HG03139 (cell line): ENCODE results near the gene SLC25A23.

Experiments used
- ATAC-seq: cut with Tn5 transposase; IDR thresholded peaks from one replicate; pipeline ENCODE4 v1.9.1; 2021; ENCODE audit not compliant: unreplicated experiment

The SLC25A23 gene

DNA sequence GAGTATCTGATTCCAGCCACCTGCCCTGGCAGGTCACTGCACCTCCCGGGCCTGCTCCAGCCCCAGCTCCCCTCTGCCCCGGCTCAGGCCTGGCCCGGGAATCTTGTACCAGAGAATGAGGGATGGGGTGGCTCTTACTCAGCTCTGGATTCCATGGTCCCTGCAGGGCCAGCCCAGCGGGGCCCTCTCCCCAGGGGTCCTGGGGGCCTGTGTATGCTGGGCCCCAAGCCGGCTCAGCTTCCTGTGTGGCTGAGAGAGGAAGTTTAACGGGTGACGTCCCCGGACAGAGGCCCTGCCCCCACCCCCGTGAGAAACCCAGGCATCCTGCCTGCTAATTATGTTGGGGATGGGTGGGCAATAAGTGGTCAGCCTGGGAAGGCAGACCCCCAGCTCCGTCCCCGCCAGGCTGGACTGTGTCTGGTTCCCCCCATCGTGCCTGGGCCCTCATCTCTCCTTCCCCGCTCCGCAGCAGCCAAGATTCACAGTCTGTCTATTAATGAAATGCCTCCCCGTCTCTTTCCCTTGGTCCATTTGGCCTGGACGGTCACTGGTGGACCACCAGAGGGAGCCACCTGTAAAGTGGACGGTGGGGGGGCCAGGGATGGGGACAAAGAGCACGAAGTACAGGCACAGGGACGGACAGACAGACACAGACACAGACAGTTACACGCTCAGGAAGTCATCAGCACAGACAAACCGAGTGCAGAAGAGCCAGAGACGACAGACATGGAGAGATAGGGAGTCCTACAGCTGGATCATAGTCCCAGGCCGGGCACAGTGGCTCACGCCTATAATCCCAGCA is 22.1 kb upstream of the SLC25A23 start, which contains the start of gene DENND1C:
DENND1C (minus strand) TSS at position 247 of the 802 bp plus-strand sequence; CDS start at position 155, 92 bp downstream.
- ATAC-seq: peak; percentile 67

DNA sequence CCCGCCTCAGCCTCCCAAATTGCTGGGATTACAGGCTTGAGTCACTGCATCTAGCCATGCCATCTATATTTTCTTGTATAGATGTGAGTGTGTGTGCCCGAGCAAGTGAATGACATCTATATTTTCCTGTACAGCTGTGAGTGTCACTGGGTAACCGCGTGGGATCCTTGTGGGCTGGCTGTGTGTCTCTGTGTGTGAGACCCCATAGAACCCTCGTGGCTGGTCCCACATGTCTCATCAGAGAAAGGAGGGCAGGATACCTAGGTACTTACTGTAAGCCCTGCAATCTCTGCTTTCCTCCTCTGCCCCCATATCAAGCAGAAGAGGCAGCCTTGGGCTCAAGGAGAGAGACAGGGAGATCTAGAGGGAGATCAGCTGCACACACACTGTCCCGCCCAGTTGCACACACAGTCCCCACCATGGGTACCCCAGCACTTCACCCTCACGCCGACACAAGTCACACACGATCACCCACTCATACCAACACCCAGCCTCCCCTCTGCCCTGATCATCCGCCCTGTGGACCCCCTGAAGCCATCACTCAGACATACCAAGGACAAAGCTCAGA is 21.3 kb upstream of the SLC25A23 start:
- ATAC-seq: no peak

DNA sequence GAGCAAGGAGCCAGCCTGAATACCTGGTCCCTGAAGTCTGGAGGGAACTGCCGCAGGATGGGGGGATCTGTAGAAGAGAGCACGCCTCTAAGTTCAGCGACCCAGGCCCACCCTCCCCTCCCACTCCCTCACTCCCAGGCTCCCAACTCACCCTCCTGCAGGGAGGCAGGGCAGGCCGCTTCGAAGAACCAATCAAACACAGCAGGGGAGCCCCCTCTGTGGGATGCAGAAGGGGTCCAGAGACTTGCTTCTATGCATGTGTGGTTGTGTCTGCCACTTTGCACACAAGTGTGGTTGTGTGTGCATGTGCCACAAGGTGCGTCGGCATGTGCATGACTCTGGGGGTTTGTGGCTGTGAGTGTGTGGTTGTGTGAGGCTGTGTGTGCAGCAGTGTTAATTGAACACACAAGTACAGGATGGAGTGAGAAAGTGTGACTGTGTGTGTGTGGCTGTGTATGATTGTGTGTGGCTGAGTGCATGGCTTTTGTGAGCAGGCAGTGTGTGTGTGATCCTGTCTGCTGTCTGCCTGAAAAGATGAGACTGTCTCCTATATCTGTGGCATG is 20.3 kb upstream of the SLC25A23 start:
- ATAC-seq: no peak

DNA sequence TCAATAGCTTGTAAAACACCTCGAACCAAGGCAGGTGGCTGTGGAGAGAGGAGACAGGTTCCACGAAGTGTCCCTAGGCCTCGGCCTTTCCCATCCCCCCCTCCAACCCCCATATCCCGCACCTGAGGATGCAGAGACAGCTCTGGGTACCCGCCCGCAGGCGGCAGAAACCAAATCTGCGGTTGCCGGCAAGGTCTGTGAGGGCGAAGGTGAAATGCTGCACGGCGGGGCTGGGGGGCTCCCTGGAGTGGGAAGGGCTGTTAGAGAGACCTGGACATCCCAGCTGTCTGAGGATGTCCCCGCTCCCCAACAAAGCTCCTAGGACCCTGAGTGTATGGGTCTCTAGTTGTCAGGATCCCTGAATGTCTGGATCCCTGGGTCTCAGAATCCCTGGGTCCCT is 19.2 kb upstream of the SLC25A23 start:
- ATAC-seq: no peak

DNA sequence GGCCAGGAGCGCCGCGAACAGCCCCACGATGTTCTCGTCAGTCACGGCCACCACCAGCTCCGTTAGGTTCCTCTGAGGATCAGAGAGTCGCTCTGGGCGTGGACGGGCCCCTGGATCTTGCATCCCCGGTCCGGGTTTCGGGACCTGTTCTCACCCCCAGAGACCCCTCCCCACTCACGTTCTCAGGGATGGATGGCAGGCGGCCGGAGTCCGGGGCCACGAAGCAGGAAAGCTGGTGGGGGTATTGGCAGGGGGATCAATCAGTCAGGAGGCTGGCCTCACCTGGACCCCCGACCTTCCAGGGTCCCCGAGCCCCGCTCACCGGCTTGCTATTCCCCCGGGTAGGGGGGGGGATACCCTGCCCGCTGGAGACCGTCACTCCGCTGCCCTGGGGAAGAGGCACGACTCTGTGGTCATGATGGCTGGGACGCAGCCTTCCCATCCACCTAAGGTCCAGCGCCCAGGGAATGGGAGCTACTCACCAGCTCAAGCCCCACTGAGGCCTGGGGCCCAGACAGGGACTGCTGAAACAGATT is 17.4 kb upstream of the SLC25A23 start:
- ATAC-seq: no peak

DNA sequence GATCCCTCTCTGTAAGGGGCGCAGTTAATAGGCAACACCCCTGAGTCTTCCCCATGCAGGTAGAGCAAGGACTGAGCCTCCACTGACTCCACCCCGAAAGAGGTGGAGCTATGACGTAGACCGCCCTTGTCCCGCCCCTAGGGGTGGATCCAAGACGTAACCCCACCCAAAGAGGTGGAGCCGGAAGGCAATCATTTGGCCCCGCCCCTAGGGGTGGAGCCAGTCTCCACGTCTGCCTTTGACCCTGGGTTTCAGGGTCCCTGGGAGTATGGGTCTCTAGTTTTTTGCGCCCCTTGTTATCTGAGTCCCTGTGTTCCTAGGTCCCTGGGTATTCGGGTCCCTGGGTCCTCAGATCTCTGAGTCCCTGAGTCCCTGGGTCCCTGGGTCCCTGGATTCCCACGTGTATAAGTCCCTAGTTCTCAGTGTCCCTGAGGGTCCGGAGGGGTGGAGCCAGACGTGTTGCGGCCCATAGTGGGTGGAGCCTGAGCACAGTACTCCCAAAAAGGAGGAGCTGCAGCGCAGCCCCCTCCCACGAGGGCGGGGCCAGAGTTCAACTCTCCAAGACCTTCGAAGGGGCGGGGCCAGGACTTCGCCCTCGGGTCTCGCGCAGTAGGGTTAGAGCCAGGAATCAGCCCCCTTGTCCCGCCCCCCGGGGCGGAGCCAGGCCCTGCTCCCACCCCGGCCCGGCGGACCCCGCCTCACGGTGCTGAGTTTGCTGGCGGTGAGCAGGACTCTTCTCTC is 16.7 kb upstream of the SLC25A23 start:
- no peak for ATAC-seq

DNA sequence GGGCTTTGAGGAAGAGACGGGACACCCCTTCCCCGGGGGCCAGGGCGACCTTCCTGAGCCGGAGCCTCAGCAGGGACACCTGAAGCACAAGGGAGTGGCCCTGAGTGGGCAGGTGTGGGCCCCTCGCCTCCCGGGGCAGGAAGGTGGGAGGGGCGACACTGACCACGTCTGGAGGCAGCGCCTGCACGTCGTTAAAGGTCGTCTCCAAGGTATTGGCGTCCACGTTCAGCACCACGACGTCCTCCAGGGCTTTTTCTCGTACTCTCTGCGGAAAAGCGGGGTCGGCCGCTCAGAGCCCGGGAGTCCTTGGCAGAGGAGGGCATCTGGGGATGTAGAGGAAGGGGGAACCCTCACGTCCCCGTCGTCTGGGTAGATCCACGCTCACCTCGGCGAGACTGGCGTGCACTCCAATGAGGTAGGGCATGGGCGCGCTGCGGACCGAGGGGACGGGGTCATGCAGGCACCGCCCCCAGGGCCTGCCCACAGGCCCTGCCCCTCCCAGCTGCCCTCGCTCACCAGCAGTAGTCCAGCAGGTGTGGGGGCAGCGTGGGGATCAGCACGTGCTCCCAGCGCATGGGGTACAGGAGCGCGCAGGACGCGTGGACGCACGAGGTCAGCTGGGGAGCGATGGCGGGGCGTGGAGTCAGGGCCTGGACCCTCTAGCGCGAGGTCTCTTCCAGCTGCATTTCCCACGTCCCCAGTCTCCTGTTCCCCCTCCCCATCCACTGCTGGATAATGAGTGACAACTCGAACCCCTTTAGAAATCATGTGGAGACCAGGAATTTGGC is 15.9 kb upstream of the SLC25A23 start:
- no peak for ATAC-seq

DNA sequence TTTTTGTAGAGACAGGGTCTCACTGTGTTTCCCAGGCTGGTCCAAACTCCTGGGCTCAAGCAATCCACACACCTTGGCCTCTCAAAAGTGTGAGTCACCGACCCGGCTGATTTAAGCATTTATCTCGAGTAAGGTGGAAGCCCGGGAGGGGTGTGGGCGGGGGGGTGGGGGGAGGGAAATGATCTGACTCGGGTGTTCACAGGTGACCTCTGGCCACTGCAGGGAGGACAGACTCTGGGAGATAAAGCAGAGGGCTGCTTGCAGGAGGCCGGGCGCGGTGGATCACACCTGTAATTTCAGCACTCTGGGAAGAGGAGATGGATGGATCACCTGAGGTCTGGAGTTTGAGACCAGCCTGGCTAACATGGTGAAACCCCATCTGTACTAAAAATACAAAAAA is 14.1 kb upstream of the SLC25A23 start:
- ATAC-seq: no peak

DNA sequence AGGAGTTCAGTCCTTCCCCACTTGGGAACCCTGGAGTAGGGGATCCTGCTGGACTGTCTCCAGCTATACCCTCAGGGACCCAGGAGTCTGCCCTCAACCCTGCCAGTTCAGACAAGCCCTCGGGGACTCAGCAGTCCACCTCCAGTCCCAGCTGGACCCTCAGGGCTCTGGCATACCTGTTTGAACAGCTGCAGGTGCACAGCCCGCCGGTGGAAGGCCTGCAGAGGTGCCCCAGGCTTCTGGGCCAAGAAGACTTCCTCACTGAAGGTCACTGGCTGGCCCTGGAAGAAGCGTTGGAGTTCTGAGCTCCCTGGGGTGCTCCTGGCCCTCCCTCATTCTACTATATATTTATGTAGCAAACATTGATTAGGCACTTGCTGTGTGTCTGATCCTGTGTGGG is 13.1 kb upstream of the SLC25A23 start:
- no peak for ATAC-seq

DNA sequence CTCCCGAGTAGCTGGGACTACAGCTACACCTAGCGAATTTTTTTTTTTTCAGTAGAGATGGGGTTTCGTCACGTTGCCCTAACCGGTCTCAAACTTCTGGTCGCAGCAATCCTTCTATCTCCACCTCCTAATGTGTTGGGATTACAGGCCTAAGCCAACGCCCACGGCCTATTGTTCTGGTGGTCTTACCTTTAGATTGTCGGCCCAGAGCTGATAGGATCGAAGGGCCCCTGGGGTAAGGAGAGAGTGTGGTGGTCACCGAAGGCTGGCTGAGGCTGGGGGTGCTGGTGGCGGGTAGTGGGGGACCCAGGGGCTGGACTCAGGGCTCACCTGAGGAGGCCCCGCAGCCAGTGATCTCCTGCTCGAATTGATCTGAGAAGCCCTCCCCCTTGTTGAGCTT is 11.5 kb upstream of the SLC25A23 start:
- ATAC-seq: no peak

DNA sequence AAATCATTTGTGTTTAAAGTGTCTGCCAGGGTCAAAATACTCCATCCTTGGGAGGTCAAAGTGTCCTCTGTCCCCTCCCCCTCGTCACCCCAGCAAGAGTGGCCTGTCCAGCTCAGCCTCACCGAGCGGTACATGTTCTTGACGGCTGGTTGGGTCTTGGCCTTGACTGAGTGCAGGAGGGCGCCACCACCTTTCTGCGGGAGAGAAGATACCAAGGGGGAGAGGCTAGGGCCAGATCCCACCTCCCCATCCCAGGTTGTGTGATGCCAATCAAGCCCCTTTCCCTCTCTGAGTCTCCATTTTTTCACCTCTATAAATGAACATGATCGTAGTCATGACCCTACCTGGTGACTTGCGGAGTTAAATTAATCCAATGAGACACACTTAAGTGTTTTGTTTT is 10.6 kb upstream of the SLC25A23 start:
- ATAC-seq: no peak

DNA sequence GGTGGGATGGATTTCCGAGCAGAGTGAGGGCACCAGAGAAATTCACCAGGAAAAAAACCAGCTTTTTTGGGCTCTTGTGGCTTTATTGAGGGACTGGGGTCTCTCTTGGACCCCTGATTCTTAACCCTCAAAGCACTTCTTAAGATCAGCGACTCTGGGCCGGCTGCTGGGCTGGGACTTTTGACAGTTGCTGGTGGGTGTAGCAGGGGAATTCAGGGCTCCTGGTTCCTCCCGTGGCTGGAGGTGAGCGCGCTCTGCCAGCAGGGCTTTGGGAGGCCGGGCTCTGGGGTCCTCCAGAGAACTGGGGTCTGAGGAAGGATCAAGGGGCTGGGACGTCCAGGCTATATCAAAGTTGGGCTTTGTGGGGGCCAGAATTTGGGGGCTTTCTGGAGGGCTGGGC is 7.8 kb upstream of the SLC25A23 start:
- ATAC-seq: no peak

DNA sequence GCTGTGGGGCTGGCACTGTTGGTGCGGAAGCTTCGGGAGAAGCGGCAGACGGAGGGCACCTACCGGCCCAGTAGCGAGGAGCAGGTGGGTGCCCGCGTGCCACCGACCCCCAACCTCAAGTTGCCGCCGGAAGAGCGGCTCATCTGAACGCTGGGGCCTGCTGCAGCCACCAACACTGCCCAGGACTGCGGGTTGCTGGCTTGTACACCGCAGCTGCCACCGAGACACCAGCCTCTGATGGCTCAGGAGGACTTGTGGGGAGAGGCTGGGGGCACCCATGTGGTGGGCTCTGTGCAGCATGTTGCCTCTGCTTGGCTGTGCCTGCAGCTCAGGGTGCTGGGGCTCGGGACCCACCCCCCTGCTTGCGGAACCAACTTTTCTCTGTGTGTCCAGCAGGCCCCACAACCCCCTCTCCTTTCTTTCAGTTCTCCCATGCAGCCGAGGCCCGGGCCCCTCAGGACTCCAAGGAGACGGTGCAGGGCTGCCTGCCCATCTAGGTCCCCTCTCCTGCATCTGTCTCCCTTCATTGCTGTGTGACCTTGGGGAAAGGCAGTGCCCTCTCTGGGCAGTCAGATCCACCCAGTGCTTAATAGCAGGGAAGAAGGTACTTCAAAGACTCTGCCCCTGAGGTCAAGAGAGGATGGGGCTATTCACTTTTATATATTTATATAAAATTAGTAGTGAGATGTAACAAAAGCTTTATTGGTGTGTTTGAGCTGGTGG is 7.1 kb upstream of the SLC25A23 start:
- no peak for ATAC-seq

DNA sequence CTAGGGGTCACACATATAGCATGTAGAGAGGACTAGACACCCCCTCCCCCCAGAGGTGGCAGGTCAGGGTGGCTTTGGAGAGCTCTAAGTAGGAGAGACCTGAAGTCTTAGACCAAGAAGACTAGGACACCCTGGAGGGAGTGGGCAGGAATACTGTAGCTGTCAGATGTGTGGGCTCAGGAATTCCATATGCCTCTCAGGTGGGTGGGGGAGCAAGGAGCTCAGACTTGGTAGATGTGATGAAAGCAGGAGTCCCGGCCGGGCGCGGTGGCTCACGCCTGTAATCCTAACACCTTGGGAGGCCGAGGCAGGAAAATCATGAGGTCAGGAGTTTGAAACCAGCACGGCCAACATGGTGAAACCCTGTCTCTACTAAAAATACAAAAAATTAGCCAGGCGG is 6.1 kb upstream of the SLC25A23 start:
- ATAC-seq: no peak

DNA sequence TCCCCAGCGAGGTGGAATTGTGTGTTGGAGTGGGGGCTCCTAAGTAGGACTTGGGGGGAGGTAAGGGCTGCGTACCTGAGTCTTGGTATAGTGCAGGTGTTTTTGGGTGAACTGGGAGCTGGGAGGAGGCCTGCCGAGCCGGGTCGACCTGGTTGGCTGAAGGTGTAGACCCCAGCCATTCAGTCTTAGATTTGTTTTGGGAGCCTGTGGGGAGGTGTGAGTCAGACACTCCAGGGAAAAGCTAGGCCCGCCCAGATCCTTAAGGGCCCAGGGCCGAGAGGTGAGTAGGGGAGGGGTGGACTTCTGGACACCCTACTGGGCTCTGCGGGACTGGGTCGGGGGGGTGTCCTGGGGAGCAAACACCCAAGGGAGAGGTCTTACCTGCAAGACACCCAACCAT is 5.4 kb upstream of the SLC25A23 start:
- ATAC-seq: no peak

DNA sequence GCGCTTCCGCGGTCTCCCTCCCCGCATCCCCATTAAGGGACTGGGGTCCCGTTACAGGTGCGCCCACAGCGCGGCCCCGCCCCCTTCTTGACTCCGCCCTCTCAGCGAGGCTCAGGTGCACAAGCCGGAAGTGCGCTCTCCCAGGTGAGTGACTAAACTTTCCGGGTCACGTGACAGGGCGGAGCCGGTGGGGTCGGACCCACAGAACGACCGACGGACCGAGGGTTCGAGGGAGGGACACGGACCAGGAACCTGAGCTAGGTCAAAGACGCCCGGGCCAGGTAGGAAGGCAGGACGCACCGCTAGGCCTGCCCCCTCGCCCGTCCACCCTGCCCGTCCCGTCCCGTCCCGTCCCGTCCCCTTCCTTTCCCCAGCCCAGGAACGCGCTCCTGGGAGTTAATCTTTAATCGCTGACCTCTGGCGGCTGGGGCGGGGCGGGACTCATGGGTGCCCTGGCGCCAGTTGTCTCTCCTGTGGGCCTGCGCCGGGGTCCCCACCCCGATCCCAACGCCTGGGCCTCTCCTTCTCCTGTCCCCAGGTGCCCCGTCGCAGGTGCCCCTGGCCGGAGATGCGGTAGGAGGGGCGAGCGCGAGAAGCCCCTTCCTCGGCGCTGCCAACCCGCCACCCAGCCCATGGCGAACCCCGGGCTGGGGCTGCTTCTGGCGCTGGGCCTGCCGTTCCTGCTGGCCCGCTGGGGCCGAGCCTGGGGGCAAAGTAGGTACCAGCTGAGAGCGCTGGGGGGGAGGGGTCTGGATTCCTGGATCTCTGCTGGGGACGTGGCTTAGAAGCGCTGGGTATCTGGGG is 4.7 kb upstream of the SLC25A23 start, which contains the start of gene CRB3:
CRB3 (plus strand) TSS at position 202 of the 804 bp plus-strand sequence; CDS start at position 633, 431 bp downstream.
- ATAC-seq: no peak

DNA sequence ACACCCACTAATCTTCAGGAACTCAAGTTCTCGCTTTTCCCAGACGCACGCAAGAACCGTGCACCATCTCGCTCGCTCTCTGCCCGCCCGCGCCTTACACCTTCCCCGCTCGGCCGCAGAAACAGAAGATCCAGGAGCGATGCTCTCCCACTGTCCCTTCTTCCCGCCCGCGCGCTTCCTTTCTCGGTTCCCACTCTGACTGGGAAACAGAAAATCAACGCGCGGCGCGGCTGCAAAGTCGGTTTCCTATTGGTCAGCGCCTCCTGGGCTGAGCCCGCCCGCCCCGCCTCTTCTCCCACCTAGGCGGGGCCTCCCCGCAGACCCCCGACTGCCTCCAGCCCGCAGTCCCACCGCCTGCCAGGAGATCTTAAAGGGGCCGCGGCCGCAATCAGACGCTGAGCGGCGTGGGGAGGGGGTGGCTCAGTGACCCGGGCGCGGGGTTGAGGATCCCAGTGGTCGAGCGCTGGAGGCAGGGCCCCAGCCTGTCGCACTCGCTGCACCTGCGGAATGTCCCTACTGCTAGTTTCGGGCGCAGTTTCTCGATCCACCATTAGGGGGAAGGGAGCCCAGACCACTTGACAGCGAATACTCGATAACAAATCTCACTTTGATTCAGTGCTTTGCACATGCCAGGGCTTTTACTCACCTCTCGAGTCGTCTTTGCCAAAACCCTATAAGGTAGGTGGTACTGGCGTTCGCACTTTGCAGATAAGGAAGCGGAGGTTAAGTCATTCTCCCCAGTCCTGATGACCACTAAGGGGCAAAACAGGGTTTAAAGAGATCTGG is 700 bp upstream of the SLC25A23 start:
- ATAC-seq: peak; percentile 59

DNA sequence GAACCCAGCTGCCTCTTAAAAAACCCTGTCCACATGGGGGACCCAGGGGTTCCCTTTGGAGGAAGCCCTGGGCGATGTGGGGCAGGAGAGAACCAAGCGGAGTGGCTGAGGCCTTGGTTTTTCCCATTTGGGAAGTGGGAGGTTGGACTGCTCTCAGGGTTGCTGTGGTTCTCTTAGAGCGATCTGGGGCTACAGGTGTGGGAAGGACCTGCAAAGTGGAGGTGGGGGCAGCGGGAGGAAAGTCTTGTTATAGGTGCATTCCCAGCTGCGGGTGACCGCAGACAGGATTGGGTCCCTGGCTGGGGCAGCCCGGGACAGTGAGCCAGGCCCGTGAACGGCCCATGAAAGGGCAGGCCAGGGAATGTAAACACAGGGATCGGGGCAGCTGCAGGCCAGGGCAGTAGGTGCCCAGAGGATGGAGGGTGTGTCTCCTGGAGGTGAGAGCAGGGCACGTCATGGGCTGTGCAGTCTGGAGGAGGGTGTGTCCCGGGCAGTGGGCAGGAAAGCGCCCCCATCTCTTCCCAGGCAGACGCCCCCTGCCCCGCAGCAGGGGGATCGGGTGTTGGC is 814 bp downstream of the SLC25A23 start:
- no peak for ATAC-seq
